ENCODE data around the gene ARG2. TPM values are rescaled to one million over a fixed set of nuclear protein-coding genes. Genes with fewer than 3 reads are reported as not detected.

Gene ARG2
- total and polyA plus RNA-seq, 2 experiments from 2014 or later: 29.0 to 35.0 TPM

- WGBS (ENCODE audit: low lambda C conversion rate, missing lambda C conversion rate): 68% methylated on average over 7 of the region's 7 CpGs
- Histone ChIP-seq H3K27ac (no peak overlapping the region), H3K4me2 (no peak overlapping the region), H3K79me2 (no peaks in the 10 kb centered on the region), H3K9me3 (ENCODE audit: low read depth) (no peaks in the 10 kb centered on the region), H3K4me1 (ENCODE audit: insufficient read depth) (no peaks in the 10 kb centered on the region), H3K27me3 (no peaks in the 10 kb centered on the region), H2AFZ (no peak overlapping the region), H3K36me3 (replicated peaks; ENCODE audit: insufficient read depth, low read depth) (no peaks in the 10 kb centered on the region), H3K9me2 (replicated peaks; ENCODE audit: insufficient read depth) (no peaks in the 10 kb centered on the region), H3K4me3 (no peak overlapping the region), H4K20me1 (ENCODE audit: insufficient read depth, poor library complexity, severe bottlenecking) (no peaks in the 10 kb centered on the region)
- no peak for DNase-seq (ENCODE audit: low spot score)
- no peak for TF ChIP-seq EZH2phosphoT487 (IDR thresholded peaks at IDR 0.05; ENCODE audit: low read depth, severe bottlenecking, unreplicated experiment)
- TF ChIP-seq EZH2 (IDR thresholded peaks at IDR 0.05; ENCODE audit: borderline replicate concordance): no peak
- no peak for TF ChIP-seq CTCF (IDR thresholded peaks at IDR 0.05; ENCODE audit: poor library complexity)
Measured at GRCh38 chr14:67574806-67575205, 44.9 kb upstream of the ARG2 start.

DNA sequence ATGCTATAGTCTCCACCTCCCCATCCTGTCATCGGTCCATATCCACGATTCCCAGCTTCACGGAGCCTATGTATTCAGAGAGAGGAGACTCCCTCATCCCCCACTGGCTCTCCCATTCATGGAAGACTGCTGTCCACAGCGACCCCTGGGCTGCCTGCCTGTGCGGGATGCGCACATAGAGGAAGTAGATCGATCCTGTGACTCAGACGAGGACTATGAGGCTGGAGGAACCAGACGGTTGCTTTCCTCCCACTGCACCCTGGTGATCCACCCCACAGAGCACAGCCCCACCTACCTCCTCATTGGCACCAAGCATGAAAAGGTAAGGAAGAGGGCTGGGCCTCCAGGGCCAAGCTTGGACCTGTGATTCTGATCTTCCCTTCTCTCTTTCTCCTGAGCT lies 44.0 kb upstream of the ARG2 start:
- Histone ChIP-seq H3K9me2 (replicated peaks; ENCODE audit: insufficient read depth) (no peaks in the 10 kb centered on the region), H3K4me2 (no peak overlapping the region), H3K36me3 (replicated peaks; ENCODE audit: insufficient read depth, low read depth) (no peaks in the 10 kb centered on the region), H3K79me2 (no peaks in the 10 kb centered on the region), H3K4me3 (no peak overlapping the region), H2AFZ (no peak overlapping the region), H3K9me3 (ENCODE audit: low read depth) (no peaks in the 10 kb centered on the region), H4K20me1 (ENCODE audit: insufficient read depth, poor library complexity, severe bottlenecking) (no peaks in the 10 kb centered on the region), H3K27ac (no peak overlapping the region), H3K4me1 (ENCODE audit: insufficient read depth) (peaks cover 3% of the 10 kb centered on the region), H3K27me3 (no peaks in the 10 kb centered on the region)
- no peak for DNase-seq (ENCODE audit: low spot score)
- 88% methylated on average over 9 of the region's 9 CpGs for WGBS (ENCODE audit: low lambda C conversion rate, missing lambda C conversion rate)
- TF ChIP-seq EZH2 (IDR thresholded peaks at IDR 0.05; ENCODE audit: borderline replicate concordance): no peak
- TF ChIP-seq EZH2phosphoT487 (IDR thresholded peaks at IDR 0.05; ENCODE audit: low read depth, severe bottlenecking, unreplicated experiment): no peak
- no peak for TF ChIP-seq CTCF (IDR thresholded peaks at IDR 0.05; ENCODE audit: poor library complexity)

DNA sequence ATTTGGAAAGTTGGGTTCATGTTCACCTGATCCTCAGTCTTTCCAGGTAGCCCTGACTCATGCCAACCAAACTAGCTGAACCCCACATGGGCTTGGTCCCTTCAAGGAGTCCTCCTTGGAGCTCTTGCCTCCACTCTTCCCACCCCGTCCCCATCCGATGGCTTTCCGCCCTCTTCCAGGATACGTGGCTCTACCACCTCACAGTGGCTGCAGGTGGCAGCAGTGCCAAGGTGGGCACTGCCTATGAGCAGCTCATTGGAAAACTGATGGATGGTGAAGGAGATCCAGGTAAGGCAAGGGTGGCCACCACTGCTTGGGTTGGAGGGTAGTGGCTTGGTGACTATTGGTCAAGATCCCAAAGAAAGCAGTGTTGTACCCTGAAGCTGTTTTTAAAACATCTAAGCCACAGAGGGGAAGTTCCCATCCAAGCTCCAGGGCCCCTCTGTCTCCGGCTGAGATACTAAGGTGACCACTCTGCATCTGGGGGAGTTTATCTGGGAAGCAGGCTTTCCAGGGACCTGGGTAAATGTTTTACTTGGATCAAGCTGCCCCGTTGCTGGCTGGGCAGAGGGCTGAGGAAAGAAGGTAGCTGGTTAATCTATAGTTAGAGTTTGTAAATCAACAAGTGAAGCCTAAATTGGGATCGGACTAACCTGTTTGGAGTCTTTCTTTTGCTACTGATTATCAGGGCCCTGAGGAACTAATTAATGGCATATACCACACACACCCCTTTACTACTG lies 43.3 kb upstream of the ARG2 start:
- no peaks in the 10 kb centered on the region for H4K20me1 ChIP-seq (ENCODE audit: insufficient read depth, poor library complexity, severe bottlenecking)
- H3K9me3 ChIP-seq (ENCODE audit: low read depth): no peaks in the 10 kb centered on the region
- no peaks in the 10 kb centered on the region for H3K27me3 ChIP-seq
- H3K27ac ChIP-seq: no peak overlapping the region
- TF ChIP-seq CTCF (IDR thresholded peaks at IDR 0.05; ENCODE audit: poor library complexity) (no peak), EZH2 (IDR thresholded peaks at IDR 0.05; ENCODE audit: borderline replicate concordance) (no peak), EZH2phosphoT487 (IDR thresholded peaks at IDR 0.05; ENCODE audit: low read depth, severe bottlenecking, unreplicated experiment) (no peak)
- H3K4me3 ChIP-seq: no peak overlapping the region
- H2AFZ ChIP-seq: no peak overlapping the region
- H3K36me3 ChIP-seq (replicated peaks; ENCODE audit: insufficient read depth, low read depth): no peaks in the 10 kb centered on the region
- no peak overlapping the region for H3K4me2 ChIP-seq
- H3K9me2 ChIP-seq (replicated peaks; ENCODE audit: insufficient read depth): no peaks in the 10 kb centered on the region
- peaks cover 10% of the 10 kb centered on the region for H3K4me1 ChIP-seq (ENCODE audit: insufficient read depth)
- WGBS (ENCODE audit: low lambda C conversion rate, missing lambda C conversion rate): 84% methylated on average over 7 of the region's 7 CpGs
- H3K79me2 ChIP-seq: no peaks in the 10 kb centered on the region
- DNase-seq (ENCODE audit: low spot score): no peak
